HL-60/S4 (cell line): ENCODE results near the gene PGAP3.
"Not testable (repeated sequence)": the region's sequence is repeated elsewhere in the genome, so short reads cannot be mapped to it uniquely, and the experiment has no call there.

Experiments
- in situ Hi-C: fragments of 300-500 bp; cut with MboI; formaldehyde crosslinking; loops from 2 replicates; pipeline ENCODE4 v1.14.3; 2022; ENCODE audit warnings: low sequenced_read_pairs

PGAP3 gene, protein sequence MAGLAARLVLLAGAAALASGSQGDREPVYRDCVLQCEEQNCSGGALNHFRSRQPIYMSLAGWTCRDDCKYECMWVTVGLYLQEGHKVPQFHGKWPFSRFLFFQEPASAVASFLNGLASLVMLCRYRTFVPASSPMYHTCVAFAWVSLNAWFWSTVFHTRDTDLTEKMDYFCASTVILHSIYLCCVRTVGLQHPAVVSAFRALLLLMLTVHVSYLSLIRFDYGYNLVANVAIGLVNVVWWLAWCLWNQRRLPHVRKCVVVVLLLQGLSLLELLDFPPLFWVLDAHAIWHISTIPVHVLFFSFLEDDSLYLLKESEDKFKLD

GRCh38 chr17:39687546-39688474 is at the start of gene PGAP3:
Gene PGAP3, minus strand, starts transcription at chr17:39688057. Its CDS starts 43 bp downstream, at chr17:39688014.
- in situ Hi-C loops, result loop anchor here (10.0 kb wide), 1 partner anchor 57 kb away; no protein-coding TSS in a partner anchor

GRCh38 chr17:39737206-39737759 is 49.4 kb upstream of the PGAP3 start:
- in situ Hi-C loops, result no loop called here

GRCh38 chr17:39736319-39737165 is 48.7 kb upstream of the PGAP3 start:
- in situ Hi-C loops, result no loop called here

DNA sequence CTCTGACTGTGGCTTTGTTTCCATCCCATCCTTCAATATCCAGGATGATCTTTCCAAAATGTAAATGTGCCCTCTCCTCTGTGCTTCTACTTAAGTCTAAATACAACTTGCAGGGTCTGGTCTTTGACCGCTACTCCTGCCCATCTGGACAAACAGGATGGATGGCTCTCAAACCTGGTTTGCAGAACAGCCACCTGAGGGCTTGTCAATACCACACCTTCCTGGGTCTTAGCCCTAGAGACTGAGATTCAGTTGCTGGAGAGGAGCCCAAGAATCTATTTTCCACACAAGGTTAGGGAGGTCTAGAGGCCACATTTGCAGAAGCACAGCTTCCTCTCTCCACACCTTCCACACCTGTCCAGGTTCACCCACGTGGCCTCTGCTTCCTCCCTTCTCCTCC is 48.0 kb upstream of the PGAP3 start:
- in situ Hi-C loops, result no loop called here

GRCh38 chr17:39732586-39732985 is 44.7 kb upstream of the PGAP3 start:
- in situ Hi-C loops, result no loop called here

- in situ Hi-C loops, result no loop called here
Observed at GRCh38 chr17:39730095-39730921, 42.5 kb upstream of the PGAP3 start, which contains the start of gene MIEN1. Gene MIEN1, minus strand, starts transcription at chr17:39730532. Its CDS starts 37 bp downstream, at chr17:39730495.

GRCh38 chr17:39729280-39729851 is 41.5 kb upstream of the PGAP3 start:
- in situ Hi-C loops, result no loop called here

DNA sequence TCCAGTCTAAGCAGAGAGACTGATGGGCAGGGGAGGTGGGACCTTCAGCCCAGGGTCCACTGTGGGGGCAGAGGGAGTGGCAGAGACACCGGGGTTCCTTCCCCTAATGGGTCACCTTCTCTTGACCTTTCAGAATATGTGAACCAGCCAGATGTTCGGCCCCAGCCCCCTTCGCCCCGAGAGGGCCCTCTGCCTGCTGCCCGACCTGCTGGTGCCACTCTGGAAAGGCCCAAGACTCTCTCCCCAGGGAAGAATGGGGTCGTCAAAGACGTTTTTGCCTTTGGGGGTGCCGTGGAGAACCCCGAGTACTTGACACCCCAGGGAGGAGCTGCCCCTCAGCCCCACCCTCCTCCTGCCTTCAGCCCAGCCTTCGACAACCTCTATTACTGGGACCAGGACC is 39.7 kb upstream of the PGAP3 start:
- in situ Hi-C loops, result no loop called here

GRCh38 chr17:39726617-39727016 is 38.8 kb upstream of the PGAP3 start:
- in situ Hi-C loops, result no loop called here

- in situ Hi-C loops, result not testable (repeated sequence)
Observed at GRCh38 chr17:39725923-39726322, 38.1 kb upstream of the PGAP3 start.

- in situ Hi-C loops, result no loop called here
Observed at GRCh38 chr17:39724731-39725130, 36.9 kb upstream of the PGAP3 start.

DNA sequence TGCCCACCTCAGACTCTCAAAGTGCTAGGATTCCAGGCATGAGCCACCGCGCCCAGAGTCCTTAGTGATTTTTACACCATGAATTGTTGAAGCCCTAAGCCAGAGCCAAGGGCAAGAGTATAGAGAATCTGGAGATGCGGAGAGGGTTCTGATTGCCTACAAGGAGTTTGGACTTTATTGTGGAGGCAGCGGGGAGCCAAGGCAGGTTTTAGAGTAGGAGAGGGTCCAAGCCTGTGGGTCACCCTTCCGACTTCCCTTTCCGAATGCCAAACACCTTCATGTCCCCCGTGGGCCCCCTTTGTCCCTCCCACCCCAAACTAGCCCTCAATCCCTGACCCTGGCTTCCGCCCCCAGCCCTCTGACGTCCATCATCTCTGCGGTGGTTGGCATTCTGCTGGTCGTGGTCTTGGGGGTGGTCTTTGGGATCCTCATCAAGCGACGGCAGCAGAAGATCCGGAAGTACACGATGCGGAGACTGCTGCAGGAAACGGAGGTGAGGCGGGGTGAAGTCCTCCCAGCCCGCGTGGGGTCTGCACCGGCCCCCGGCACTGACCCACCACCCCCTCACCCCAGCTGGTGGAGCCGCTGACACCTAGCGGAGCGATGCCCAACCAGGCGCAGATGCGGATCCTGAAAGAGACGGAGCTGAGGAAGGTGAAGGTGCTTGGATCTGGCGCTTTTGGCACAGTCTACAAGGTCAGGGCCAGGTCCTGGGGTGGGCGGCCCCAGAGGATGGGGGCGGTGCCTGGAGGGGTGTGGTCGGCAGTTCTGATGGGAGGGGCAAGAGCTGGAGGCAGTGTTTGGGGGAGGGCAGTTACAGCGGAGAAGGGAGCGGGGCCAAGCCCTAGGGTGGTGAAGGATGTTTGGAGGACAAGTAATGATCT is 35.4 kb upstream of the PGAP3 start:
- in situ Hi-C loops, result no loop called here

DNA sequence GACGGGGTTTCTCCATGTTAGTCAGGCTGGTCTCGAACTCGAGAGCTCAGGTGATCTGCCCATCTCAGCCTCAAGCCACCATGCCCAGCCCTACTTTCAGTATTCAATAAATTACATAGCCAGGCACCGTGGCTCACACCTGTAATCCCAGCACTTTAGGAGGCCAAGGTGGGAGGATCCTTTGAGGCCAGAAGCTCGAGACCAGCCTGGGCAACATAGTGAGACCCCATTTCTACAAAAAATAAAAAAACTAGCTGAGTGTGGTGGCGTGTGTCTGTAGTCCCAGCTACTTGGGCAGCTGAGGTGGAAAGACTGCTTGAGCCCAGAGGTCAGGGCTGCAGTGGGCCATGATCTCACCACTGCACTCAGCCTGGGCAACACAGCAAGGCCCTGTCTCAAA is 34.2 kb upstream of the PGAP3 start:
- in situ Hi-C loops, result no loop called here

GRCh38 chr17:39719563-39720355 is 31.9 kb upstream of the PGAP3 start:
- in situ Hi-C loops, result no loop called here

DNA sequence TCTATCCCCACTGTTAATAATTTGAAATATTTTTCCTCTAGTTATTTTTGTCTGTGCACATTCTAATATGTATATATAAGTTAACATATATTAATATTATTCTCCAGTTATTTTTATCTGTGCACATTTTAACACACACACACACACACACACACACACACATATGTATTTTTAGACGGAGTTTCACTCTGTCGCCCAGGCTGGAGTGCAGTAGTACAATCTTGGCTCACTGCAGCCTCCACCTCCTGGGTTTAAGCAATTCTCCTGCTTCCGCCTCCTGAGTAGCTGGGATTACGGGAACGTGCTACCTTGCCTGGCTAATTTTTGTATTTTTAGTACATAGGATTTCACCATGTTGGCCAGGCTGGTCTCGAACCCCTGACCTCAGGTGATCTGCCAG is 29.8 kb upstream of the PGAP3 start:
- in situ Hi-C loops, result no loop called here

GRCh38 chr17:39716879-39717536 is 29.2 kb upstream of the PGAP3 start:
- in situ Hi-C loops, result no loop called here
